ENCODE results near the gene MZF1.
A peak's percentile ranks its signal among the peaks of the same experiment; 100 is the strongest.
"Not testable (repeated sequence)": the region's sequence is repeated elsewhere in the genome, so short reads cannot be mapped to it uniquely, and the experiment has no call there.

MZF1 gene

DNA sequence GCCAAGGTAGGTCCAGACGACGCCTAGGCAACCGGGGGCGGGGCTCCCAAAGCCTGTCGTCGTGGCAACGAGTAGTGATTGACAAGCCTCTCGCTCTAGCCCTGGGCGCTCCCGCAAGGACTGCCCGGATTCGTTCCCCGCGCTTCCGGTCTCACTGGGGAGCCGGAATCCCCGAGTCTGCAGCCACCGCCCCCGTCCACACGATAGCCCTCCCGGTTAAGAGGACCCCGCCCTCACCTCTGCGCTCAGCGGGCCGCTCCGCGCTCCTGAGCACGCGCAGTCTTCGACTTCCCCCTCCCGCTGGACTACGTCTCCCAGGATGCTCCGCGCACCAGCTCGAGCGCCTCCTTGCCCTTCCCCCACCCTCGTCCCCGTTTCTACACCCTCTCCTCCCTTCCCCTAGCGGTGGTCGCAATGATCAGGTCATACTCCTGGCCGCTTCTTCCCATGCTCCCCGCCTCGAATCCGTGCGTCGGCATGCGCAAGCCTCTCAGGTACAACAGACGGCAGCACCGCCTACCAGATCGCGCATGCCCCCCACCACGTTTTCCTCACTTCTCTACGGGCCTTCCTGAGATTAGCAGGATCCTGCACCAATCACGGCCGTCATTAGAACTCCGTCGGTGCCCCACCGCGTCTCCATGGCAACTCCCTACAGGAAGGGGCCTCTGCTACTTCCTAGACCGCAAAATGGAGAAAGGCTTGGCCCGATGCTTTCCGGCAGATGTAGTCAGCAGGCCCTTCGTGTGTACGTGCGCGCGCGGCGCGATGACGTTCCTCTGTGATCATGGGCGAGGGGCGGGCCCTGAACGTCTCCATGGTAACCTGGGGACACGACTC lies at the start of gene MZF1:
Gene MZF1, minus strand, starts transcription at position 518 of the 840 bp plus-strand sequence. CDS start 1,946 bp downstream, outside the sequence.
- DNase-seq (ENCODE audit: low spot score) = peak; percentile 96

DNA sequence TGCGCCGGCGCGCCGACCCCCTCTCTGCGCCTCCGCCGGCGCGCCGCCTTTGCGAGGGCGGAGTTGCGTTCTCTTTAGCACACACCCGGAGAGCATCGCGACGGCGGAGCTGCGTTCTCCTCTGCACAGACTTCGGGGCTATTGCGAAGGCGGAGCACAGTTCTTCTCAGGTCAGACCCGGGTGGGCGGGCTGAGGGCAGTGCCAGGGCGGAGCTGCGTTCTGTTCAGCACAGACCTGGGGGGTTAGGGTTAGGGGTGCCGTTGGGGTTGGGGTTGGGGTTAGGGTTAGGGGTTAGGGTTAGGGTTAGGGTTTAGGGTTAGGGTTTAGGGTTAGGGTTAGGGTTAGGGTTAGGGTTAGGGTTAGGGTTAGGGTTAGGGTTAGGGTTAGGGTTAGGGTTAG lies 34.1 kb upstream of the MZF1 start:
- not testable (repeated sequence) for DNase-seq (ENCODE audit: low spot score)

DNA sequence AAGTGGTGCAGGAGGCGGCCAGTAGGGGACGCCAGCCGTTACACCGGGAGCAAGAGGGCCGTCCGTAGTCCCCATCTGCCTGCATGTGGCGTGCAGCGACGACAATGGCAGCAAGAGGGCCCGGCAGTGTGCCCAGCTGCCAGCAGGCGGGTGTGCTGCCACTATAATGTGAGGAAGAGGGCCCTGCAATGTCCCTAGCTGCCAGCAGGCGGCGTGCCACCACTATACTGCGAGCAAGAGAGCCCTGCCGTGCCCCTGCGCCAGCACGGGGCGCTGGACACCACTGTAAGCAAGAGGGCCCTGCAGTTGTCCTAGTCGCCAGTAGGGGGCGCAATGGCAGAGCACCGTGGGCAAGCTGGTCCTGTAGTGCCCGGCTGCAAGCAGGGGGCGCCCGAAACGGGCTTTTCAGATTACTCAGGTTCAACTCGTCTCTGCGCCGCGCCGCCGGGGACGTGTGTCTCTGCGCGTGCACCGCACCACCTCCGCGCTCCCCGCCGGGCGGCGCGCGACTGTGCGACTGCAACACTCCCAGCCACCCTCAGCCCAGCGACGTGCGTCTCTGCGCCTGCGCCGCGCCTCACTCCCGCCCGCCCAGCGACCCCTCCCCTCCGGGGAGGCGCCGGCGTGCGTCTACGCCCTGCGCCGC lies 33.2 kb upstream of the MZF1 start:
- not testable (repeated sequence) for DNase-seq (ENCODE audit: low spot score)

DNA sequence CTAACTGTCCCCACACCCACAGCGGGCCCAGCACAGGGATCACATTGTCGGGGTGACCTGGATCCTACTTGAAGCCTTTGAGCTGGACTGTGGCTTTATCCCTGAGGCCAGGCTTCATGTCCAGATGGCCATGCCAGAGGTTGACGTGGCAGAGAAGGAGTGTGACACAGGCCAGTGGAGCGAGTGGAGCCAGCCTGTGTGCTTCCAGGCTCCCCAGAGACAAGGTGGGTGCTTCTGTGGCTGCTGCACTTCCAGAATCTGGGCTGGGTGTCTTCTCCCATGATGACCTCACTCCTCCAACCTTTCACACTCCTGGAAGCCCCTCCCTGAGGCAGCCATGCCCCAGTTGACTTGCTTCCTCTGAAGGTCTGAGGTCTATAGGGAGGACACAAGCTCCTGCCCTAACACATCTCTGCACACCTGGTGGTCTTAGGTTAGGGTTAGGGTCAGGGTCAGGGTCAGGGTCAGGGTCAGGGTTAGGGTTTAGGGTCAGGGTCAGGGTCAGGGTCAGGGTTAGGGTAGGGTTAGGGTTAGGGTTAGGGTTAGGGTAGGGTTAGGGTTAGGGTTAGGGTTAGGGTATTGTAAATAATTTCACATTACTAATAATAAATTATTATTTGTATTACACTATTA lies 13.1 kb upstream of the MZF1 start:
- no peak for DNase-seq (ENCODE audit: low spot score)

DNA sequence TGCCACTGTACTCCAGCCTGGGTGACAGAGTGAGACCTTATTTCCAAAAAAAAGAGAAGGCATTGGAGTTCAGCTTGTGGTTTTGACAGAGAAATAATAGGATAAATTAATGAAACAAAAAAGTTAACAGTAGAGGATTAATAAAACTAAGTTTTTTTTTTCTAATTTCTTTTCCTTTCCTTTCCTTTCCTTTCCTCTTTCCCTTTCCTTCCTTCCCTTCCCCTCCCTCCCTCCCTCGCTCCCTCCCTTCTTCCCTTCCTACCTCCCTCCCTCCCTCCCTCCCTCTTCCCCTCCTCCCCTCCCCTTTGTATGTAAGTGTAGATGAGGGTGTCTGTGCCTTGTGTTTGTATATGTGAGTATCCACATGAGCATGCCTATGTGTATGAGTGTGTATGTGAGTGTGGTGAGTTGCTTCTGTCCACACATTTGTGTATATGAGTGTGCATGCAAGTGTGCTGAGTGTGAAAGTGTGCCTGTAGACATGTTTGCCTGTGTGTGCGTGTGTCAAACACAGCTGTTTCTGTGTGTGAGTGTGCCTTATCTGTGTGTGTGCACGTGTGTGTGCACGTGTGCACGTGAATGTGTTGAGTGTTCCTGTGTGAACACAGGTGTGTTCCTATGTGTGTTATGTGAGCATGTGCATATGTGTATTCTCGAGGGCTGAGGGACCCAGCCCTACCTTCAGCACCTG lies 12.5 kb upstream of the MZF1 start:
- DNase-seq (ENCODE audit: low spot score) = no peak

DNA sequence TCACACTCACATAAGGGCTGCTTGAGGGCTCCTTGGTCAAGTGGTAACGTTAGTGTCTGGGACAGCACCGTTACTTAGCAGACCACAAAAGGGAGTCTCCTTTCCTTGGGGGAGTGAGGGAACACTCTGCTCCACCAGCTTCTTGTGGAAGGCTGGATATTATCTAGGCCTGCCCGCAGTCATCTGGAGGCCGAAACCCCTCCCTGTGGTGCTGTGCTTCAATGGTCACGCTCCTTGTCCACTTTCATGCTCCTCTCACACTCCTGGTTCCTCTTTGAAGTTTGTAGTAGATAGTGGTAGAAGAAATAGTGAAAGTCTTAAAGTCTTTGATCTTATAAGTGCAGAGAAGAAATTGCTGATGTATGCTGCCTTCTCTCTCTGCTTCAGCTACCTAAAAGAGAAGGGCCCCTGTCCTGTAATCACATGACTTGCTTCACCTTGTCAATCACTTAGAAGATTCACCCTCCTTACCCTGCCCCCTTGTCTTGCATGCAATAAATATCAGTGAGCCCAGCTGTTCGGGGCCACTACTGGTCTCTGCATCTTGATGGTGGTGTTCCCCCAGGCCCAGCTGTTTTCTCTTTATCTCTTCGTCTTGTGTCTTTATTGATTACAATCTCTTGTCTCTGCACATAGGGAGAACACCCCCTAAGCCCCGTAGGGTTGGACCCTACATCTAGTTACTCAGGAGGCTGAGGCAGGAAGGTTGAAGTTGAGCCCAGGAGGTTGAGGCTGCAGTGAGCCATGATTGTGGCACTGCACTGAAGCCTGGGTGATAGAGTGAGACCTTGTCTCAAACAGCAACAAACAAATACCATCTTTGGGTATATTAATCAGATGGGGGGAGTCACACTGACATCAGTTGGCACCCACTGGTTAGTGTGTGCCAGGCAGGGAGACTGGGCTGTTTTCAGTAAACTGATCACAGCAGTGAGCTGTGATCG lies 11.6 kb upstream of the MZF1 start:
- no peak for DNase-seq (ENCODE audit: low spot score)

DNA sequence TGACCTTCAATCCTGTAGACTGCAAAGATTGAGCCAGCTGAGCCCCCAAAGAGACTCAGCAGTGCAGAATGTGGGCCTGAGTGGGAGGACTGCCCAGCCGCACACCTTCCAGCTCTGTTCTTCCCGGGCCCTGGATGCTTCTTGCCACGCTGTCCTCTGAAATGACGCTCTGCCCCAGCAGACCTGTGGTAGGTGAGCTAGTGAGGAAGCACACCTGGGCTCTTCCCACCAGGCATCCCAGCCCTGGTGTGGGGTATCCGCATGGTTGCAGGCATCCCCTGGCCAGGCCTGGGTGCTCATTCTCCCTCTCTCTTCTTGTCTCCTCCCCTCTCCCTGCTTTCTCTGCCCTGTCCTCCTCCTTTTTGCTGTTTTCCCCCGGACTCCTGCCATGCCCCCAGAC lies 9.8 kb upstream of the MZF1 start:
- no peak for DNase-seq (ENCODE audit: low spot score)

DNA sequence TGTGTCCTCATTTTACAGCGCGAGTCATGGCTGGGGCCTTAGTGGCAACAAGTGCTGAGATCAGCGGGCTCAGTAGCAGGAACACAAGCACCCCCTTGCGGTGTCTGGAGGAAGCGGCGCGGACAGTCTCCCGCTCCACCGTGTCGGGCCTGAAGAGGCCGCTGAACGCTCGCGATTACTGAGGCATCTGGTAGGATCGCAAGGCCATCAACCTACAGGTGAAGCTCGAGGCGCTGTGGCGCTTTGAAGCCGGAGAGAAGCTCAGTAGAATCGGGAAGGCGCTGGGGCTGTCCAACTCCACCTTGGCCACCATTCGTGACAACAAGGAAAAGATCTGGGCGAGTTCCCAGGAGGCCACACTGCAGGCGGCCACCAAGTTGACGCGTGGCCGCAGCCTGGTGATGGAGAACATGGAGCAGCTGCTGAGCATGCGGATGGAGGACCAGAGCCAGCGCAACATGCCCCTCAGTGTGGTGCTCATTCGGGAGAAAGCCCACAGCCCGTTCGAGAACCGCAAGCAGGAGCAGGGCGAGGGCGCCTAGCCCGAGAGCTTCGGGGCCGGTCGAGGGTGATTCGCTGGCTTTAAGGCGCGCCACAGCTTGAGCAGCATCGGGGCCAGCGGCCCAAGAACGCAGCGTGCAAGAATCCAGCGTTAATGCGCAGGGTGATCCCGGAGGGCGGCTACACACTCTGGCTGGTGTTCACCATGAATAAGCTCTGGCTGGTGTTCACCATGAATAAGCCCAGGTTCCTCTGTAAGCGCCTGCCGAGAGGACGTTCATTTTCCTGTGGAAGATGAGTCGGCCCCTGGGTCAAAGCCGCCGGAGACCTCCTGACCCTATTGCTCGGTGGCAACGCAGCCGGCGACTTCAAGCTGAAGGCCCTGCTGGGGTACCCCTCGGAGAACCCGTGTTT lies 8.3 kb upstream of the MZF1 start:
- DNase-seq (ENCODE audit: low spot score) = peak; percentile 89

DNA sequence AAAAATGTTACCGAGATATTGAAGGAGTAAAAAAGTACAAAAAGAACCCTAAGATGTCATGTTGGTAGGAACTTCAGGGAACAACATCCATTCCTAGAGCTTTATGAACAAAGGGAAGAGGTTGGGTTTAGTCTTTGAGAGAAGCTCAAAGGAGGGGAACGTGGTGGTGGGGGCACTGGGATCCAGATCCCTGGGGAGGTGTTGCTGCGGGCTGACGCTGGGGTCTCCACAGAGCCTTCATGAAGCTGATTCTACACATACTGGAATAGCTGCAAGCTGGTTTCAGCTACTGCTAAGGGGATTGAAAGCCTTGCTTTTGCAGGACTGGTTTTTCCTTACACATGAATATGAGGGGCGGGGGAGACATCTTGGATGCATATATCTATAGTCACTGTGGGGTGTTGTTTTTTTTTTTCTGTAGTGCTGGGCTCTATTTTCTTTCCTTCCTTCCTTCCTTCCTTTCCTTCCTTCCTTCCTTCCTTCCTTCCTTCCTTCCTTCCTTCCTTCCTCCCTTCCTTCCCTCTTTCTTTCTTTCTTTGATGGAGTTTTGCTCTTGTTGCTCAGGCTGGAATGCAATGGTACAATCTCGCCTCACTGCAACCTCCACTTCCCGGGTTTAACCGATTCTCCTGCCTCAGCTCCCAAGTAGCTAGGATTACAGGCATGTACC lies 6.5 kb upstream of the MZF1 start:
- no peak for DNase-seq (ENCODE audit: low spot score)

DNA sequence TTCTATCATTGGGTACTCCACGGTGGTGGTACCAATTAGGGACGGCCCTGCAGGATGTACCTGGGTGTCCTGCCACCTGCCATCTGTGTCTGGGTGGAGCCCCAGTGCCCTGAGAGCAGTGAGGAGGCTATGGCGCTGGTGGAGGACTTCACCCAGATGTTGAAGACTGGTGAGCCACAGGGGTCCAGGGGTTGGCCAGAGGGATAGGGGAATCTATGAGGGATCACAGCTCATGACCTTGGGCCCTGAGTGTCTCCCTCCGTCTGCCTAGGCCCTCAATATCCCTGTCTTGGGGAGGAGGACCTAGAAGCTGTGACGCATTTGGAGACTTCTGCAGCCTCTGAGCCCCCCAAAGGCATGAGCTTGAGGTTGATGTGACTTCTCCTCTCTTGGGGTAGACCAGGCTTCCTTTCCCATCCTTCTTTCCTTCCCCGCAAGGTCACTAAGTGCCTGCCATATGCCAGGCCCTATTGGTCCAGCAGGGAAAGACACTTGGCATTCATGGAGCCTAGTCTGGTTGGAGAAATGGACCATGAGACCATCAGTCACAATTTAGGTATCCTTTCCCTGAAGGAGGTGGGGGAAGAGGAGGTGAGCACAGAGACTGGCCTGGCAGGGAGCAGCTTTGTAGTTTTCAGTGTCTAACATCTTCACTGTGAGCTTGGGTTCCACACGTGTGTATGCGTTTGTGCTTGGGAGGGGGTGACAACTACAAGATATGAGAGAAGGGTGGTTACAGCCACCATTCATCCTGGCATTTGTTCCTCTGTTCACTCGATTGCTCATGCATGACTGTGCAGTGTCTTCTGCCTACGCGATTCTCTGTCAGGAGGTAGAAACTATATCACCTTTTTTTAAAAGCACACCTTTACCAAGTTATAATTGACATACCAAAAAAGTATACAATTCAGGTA lies 5.1 kb upstream of the MZF1 start:
- DNase-seq (ENCODE audit: low spot score) = no peak

DNA sequence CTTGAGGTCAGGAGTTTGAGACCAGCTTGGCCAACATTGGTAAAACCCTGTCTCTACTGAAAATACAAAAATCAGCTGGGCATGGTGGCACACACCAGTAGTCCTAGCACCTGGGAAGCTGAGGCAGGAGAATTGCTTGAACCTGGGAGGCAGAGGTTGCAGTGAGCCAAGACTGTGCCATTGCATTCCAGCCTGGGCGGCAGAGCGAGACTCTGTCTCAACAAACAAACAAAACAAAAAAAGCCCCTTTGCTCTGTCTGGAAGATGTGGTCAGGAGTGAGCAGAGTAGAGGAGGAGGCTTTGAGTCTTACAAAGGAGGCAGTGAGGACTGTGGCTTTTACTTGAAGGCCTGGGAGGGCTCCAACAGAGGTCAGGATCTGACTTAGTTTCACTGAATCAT lies 4.4 kb upstream of the MZF1 start:
- not testable (repeated sequence) for DNase-seq (ENCODE audit: low spot score)

DNA sequence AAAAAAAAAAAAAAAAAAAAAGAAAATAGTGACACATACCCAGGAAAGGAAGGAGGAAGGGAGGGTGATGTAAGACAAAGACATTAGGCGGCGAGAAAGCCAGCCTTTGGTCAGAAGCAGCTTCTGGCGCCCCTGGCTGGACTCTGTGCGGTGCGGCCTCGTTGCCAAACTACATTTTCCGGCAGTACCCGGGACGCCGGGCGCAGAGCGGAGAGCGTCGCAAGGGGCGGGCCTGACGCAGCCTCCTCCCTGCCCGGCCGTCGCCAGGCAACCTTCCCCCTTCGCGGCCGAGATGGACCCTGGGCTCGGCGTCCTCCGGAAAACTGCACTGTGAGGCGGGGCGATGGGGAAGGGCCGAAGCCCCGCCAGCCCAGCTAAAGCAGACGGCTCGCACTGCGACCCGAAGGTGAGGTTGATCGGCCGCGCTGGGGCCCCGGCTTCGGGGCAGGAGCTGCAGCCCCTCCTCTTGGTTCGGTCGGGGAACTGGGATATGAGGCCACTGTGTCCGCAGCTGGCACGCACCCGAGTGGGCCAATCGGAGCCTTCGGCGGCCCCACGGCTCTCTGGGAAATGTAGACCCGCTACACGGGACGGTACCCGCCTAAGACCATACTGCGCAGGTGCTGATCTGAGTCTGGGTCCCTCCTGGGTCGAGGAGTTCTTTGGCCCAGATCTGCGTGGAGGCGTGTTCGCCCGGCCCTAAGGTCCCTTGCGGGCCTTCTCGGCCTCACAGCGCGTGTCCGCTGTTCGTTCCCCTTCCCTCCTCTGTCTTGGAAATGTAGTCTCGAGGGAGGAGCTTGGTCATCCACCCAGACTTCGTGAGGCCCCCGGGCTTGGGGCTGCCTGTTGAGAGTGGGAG lies 2.3 kb upstream of the MZF1 start:
- DNase-seq (ENCODE audit: low spot score) = peak; percentile 90

DNA sequence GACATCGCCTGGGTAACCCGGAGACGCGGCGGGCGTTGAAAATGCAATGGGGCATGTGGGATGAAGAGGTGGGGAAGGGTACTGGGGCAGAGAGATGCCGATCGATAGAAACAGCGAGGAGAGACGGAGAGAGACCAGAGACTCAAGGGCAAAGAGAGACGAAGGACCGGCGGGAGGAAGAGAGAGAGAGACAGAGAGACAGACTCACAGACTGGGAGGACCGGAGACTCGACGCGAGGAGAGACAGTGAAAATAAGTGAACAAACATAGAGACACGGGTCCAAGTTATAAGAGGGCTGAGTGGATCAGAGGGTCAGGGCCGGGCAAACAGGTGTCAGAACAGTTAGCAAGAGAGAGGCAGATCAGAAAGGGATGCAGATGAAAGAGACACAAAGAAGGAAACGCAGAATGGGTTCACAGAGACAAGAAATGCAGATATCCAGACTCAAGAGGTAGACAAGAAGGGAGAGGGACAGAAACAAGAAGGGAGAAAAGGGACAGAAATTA lies 576 bp upstream of the MZF1 start:
- no peak for DNase-seq (ENCODE audit: low spot score)

DNA sequence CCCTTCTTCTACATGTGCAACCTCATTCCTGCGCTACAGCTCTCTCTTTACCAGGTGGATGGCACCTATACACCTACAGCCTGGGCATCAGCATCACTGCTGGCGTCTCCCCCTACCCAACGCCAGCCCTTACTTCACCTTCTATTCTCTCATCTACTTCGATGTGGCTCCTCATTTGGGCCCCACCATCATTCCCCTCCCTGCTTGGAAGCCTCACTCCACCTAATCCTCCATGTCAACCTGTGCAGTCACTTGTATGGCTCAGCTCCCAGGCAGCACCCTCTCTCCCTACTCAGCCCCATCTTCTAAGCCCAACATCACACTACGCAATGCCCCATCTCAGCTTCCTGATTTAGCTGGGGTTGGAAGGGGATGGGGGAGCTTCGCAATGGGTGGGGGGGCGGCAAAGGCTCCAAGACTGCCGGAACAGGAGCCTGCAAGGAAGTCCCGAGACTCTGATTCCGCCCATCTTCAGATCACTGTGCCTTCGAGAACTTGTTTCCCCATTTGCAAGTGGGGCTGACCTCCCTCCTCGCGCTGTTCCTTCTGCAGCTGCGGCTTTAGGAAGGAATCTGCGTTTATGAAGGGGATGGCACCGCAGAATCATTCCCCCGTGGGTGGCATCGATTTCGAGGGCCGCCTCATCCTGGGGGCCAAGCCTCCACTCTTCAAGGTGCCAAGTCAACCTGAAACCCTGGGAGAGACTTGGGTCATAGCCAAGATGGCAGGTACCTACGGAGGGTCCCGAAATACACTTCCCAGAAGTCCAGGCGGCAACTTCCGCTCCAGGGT lies 913 bp downstream of the MZF1 start:
- no peak for DNase-seq (ENCODE audit: low spot score)

DNA sequence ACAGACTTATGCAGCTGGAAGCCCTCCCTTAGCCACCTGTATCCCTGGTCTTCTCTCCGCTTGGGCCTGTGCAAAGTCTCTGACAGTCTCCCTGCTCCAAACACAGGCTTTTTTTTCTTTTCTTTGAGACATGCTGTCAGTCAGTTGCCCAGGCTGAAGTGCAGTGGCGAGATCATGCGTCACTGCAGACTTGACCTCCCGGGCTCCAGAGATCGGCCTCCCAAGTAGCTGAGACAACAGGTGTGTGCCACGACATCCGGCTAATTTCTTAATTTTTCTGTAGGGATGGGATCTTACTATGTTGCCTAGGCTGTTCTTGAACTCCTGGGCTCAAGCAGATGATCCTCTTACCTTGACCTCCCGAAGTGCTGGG lies 1.6 kb downstream of the MZF1 start:
- no peak for DNase-seq (ENCODE audit: low spot score)

DNA sequence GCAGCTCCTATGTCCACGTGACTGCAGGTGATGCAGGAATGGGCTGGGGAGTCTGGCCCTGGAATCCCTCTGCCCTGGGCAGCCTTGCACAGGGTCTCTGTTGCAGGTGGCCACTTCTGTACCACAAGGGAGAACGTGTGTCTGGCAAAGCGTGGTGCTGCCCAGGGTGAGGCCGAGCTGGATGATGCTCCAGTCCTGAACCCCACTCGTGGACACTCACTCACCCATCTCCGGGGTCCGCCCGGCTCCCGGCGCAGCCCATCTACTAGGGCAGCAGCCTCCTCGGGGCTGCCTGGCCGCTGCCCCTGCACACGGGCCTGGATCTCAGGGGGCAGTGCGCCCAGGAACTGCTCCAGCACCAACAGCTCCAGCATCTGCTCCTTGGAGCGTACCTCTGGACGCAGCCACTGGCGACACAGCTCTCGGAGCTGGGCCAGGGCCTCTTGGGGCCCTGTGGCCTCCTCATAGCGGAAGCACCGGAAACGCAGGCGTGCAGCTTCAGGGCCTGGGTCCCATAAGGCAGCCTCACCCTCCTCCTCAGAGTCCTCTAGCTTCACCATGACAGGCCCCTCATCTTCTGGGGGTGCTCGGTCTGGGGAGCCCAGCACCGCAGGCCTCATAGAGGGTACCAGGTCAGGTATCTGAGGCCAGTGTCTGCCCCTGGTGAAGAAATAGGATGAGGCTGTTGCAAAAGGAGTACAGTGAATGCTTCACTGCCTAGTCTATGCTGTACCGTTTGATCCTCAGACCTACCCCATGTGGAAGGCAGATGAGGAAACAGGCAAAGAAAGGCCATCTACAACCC lies 2.2 kb downstream of the MZF1 start:
- DNase-seq (ENCODE audit: low spot score) = no peak
